Peyer's patch (tissue), 4 donors: ENCODE measurements around the gene PRSS21. TPM values are rescaled to one million over a fixed set of nuclear protein-coding genes. Genes with fewer than 3 reads are reported as not detected.

Experiments used
- DNase-seq, 3 donors: peaks; one replicate each; pipeline ENCODE4 v3.0.0-alpha.2; 2017 to 2019
- H3K27ac ChIP-seq, 4 donors: fragments of 200-600 bp; sonication (generic); one replicate each; pipeline ENCODE4 v1.5.1; 2016 to 2019
- H3K27me3 ChIP-seq, 2 donors: fragments of 200-600 bp; sonication (generic); one replicate each; pipeline ENCODE4 v1.5.1; 2019
- H3K36me3 ChIP-seq, 3 donors: fragments of 200-600 bp; sonication (generic); one replicate each; pipeline ENCODE4 v1.5.1; 2016 to 2019
- H3K4me1 ChIP-seq, 4 donors: fragments of 200-600 bp; sonication (generic); one replicate each; pipeline ENCODE4 v1.5.1; 2016 to 2019
- H3K4me3 ChIP-seq, 4 donors: fragments of 200-600 bp; sonication (generic); 1 replicate in 3 of 4; 2 replicates in 1 of 4; pipeline ENCODE4 v1.5.1; 2016 to 2019; ENCODE audit warnings: mild to moderate bottlenecking in 1 of 4
- H3K9me3 ChIP-seq, 4 donors: fragments of 200-600 bp; sonication (generic); one replicate each; pipeline ENCODE4 v1.5.1; 2016 to 2019; ENCODE audit warnings: mild to moderate bottlenecking in 1 of 4
- POLR2A ChIP-seq, 2 donors: fragments of 450-650 bp; IDR thresholded peaks; one replicate each; pipeline ENCODE4 v1.5.1; 2017; ENCODE audit warnings: antibody characterized with exemption in 2 of 2, mild to moderate bottlenecking in 2 of 2, moderate library complexity in 2 of 2
- total RNA-seq, 4 donors: library from RNA; depleted of rRNA; stranded (reverse); fragments of >200 nt; gene quantifications; one replicate each; pipeline ENCODE4 v1.1.0, GENCODE V29; 2016
- TF ChIP-seq, protein P1 (sequence below), 6 experiments: fragments of 450-650 bp in 4 of 6; fragments of 200-600 bp in 2 of 6; sonication (generic) in 1 of 6; IDR thresholded peaks; one replicate each; pipeline ENCODE4 v1.5.1; 2017 to 2019; ENCODE audit warnings: antibody characterized with exemption in 6 of 6, mild to moderate bottlenecking in 3 of 6, moderate library complexity in 1 of 6

The PRSS21 gene
- total RNA-seq, 4 donors from 2014 or later = 0.88 TPM; not detected in 3

DNA sequence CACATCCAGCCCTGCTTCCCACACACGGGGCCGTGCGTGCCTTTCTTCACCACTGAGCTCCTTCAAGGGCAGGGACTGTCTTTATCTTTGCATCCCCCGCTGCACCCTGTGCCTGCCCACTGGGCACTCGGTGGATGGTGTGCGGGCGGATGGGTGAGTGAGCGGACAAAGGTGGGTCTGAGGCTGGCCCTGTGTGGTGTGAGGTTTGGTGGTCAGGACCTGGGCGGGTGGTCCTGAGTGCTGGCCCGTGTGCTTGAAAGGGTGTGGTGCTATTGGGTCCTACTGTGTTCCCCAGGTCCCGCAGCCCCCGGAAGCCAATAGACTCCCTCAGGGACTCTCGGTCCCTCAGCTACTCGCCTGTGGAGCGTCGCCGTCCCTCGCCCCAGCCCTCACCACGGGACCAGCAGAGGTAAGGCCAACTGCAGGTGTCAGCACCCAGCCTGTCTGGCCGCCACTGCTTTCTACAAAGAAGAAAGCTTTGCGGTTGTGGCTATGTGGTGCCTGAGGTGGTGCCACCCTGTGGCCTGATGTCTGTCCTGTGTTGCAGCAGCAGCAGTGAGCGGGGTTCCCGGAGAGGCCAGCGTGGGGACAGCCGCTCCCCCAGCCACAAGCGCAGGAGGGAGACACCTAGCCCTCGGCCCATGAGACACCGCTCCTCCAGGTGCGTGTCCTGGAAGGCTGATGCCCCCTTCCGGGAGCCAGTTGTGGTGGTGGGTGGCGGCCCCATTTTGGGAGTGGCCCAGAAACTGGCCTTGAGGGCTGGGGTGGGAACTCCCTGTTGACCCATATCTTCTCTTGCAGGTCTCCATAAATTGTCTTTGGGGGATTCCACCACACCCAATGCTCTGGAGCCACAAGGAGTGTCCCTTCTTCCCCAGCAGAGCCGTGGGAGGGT, 46.7 kb upstream of the PRSS21 start:
- Histone ChIP-seq H3K27me3 (no peaks in the 10 kb centered on the region), H3K9me3 (no peaks in the 10 kb centered on the region), H3K36me3 (peaks cover 0 to 97% (median 0%) of the 10 kb centered on the region in 3 donors), H3K27ac (peak overlapping the region in 3 of 4 donors; percentile 59 to 83 (median 82)), H3K4me3 (no peak overlapping the region), H3K4me1 (peaks cover 0 to 20% (median 2%) of the 10 kb centered on the region in 4 donors)
- DNase-seq = peak in 1 of 3 donors; percentile 51
- TF ChIP-seq, protein P1, sequence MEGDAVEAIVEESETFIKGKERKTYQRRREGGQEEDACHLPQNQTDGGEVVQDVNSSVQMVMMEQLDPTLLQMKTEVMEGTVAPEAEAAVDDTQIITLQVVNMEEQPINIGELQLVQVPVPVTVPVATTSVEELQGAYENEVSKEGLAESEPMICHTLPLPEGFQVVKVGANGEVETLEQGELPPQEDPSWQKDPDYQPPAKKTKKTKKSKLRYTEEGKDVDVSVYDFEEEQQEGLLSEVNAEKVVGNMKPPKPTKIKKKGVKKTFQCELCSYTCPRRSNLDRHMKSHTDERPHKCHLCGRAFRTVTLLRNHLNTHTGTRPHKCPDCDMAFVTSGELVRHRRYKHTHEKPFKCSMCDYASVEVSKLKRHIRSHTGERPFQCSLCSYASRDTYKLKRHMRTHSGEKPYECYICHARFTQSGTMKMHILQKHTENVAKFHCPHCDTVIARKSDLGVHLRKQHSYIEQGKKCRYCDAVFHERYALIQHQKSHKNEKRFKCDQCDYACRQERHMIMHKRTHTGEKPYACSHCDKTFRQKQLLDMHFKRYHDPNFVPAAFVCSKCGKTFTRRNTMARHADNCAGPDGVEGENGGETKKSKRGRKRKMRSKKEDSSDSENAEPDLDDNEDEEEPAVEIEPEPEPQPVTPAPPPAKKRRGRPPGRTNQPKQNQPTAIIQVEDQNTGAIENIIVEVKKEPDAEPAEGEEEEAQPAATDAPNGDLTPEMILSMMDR (IDR thresholded peaks at IDR 0.05) = peak in 1 of 6 experiments; percentile 21
- TF ChIP-seq POLR2A (IDR thresholded peaks at IDR 0.05) = no peak

DNA sequence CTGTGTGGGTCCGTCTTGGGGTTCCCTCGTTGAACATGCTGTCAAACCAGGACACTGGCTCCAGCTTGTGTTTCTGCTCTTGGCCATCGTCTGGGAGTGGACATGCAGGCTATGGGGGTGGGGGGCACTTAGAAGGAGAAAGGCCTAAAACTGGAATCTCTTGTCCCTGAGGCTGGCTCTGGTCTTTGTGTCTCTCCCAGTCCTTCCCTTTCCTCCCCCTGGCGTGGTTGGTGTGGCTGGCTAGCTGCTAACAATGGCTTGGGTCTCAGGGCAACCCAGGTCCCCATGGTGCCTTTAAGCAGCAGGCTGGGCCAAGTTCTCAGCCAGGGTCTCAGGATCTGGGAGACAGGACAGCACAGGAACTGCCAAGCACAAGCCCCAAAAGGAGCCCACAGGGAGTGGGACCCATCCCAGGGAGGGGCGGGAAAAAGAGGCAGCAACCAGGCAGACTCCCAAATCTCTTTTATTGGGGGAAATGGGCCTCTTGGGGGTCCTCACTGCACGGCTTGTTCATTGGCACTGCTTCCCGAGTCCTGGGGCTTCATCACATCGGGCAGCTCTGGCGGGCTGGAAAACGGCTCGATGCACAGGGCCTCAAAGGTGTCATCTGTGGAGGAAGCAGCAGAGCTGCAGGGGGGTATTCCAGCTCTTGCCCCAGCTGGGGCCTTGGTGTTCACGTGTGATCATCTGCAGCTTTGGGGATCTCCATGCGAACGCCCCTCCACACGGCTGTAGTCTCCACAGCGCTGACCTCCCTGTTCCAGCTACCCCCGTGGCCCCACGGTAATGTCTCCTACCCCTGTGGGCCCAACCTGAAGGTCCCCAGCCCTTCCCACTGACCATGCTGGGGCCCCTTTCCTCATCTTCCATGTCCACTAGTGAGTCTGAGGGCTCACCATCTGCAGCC, 45.3 kb upstream of the PRSS21 start:
- H3K9me3 ChIP-seq = no peaks in the 10 kb centered on the region
- no peak overlapping the region for H3K4me3 ChIP-seq
- peak in 1 of 3 donors; percentile 46 for DNase-seq
- no peaks in the 10 kb centered on the region for H3K27me3 ChIP-seq
- TF ChIP-seq, protein P1 (IDR thresholded peaks at IDR 0.05) = no peak
- H3K4me1 ChIP-seq = peaks cover 3 to 30% (median 7%) of the 10 kb centered on the region in 4 donors
- peaks cover 0 to 83% (median 0%) of the 10 kb centered on the region in 3 donors for H3K36me3 ChIP-seq
- peak overlapping the region in 1 of 4 donors; percentile 17 for H3K27ac ChIP-seq

DNA sequence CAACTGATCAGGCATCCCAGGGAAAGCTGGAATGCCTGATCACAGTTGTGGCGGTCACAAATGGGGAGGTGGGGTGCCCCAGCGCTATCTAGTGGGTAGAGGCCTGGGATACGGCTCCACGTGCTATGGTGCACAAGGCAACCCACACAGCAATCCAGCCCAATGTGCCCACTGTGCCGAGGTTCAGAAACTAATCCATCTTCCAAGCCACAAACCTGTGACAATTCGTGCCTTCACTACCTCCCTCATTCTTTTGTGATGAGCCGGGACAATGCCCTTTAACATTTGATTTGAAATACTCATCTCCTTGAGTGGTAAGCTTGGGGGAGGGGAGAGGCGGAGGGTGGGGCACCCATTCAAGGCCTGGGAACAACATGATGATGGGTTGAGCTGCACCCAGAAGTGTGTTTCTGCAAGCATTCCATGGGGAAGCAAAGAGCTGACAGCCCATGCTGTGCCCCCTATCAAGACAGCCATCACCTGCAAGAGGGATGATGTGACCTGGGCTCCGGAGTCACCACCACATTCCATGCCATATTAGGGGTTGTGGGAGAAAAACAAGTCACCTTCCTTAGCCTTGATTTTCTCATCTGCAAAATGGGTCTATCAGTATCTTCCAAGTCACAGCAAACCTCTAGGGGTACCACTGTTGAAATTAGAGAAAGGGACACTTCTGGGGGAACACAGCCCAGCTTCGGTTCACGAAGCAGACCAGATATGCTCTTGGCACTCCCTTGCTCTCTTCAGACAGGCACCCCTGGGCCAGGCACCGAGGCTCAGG, 43.7 kb upstream of the PRSS21 start:
- TF ChIP-seq POLR2A (IDR thresholded peaks at IDR 0.05) = no peak
- TF ChIP-seq, protein P1 (IDR thresholded peaks at IDR 0.05) = no peak
- no peaks in the 10 kb centered on the region for H3K27me3 ChIP-seq
- peak in 1 of 3 donors; percentile 39 for DNase-seq
- H3K36me3 ChIP-seq = peaks cover 0 to 67% (median 0%) of the 10 kb centered on the region in 3 donors
- H3K4me1 ChIP-seq = peaks cover 3 to 33% (median 10%) of the 10 kb centered on the region in 4 donors
- H3K4me3 ChIP-seq = no peak overlapping the region
- no peak overlapping the region for H3K27ac ChIP-seq
- H3K9me3 ChIP-seq = no peaks in the 10 kb centered on the region

DNA sequence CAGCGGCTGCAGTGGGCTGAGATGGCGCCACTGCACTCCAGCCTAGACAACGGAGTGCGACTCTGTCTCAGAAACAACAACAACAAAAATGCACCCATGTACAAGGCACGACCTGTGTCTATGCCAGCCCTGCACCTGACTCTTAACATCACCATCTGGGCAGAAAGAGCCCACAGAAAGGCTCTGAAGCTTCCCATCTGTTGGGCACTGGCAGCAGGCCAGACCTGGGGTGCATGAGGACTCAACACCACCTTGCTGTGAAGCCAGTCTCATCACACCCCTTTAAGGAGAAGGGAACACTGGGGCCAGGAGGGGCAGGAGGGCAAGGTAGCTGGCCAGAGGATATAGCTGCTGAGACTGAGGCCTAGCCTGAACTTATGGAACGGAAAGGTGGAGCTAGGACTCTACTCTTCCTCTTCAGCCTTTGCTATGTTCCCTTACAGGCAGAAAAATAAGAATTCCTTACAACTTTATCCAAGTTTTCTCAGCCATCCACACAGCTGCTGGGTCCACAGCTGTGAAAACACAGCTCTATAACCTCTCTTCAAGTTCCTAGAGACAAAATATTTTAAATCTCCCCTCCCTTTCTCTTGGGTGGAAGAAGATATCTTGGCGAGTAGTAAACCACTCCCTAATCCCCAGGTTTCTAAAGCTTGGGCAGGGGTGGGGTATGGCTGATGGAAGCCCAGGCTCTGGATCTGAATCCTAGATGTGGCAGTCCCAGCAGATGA, 42.7 kb upstream of the PRSS21 start:
- H3K36me3 ChIP-seq = peaks cover 0 to 57% (median 0%) of the 10 kb centered on the region in 3 donors
- TF ChIP-seq POLR2A (IDR thresholded peaks at IDR 0.05) = no peak
- TF ChIP-seq, protein P1 (IDR thresholded peaks at IDR 0.05) = no peak
- H3K27me3 ChIP-seq = no peaks in the 10 kb centered on the region
- no peaks in the 10 kb centered on the region for H3K9me3 ChIP-seq
- no peak overlapping the region for H3K27ac ChIP-seq
- DNase-seq = peak in 1 of 3 donors; percentile 37
- H3K4me3 ChIP-seq = no peak overlapping the region
- peaks cover 2 to 29% (median 16%) of the 10 kb centered on the region in 4 donors for H3K4me1 ChIP-seq
